H1 (cell line): Measurements from ENCODE around the gene TSSK6.

Experiments
- EP300 ChIP-seq, 2 experiments: IDR thresholded peaks; 1 replicate in 1 of 2; 2 replicates in 1 of 2; pipeline ENCODE4 v1.6.1; 2011 to 2012; ENCODE audit warnings: low read depth in 2 of 2, low read length in 2 of 2, mild to moderate bottlenecking in 2 of 2, borderline replicate concordance in 1 of 2, inconsistent platforms in 1 of 2, moderate library complexity in 1 of 2
- EZH2 ChIP-seq: fragments of 200-600 bp; sonication (generic); IDR thresholded peaks from 2 replicates; pipeline ENCODE4 v1.7.1; 2012; ENCODE audit warnings: low read depth, mild to moderate bottlenecking, moderate library complexity, low read length, inconsistent platforms; ENCODE audit not compliant: severe bottlenecking
- TF ChIP-seq, protein P1 (sequence below), 3 experiments: IDR thresholded peaks; 1 replicate in 2 of 3; 2 replicates in 1 of 3; pipeline versions ENCODE4 v1.5.1 to v1.6.1; 2011; ENCODE audit warnings: low read length in 3 of 3, mild to moderate bottlenecking in 3 of 3, inconsistent platforms in 2 of 3, low read depth in 1 of 3, moderate library complexity in 1 of 3; ENCODE audit not compliant: insufficient read depth in 1 of 3; ENCODE audit errors: control extremely low read depth in 1 of 3

DNA sequence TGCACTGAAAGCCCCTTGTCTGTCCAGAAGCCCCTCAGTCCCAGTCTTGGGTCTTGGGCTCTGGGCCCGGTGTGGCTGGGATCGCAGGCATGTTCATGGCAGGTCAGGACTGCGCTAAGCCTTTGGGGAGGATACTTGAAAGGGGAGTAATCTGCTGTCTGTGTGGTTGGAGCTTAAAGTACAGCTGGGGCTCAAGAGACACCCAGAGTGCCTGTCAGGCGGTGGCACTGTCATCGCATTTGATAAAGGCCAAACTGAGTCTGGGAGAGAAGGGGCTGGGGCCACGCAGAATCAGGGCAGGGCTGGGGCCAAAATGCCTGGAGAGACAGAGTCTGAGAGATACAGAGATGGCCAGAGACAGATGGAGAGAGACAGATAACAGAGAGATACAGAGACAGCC, 18.5 kb upstream of the TSSK6 start:
- TF ChIP-seq, protein P1, sequence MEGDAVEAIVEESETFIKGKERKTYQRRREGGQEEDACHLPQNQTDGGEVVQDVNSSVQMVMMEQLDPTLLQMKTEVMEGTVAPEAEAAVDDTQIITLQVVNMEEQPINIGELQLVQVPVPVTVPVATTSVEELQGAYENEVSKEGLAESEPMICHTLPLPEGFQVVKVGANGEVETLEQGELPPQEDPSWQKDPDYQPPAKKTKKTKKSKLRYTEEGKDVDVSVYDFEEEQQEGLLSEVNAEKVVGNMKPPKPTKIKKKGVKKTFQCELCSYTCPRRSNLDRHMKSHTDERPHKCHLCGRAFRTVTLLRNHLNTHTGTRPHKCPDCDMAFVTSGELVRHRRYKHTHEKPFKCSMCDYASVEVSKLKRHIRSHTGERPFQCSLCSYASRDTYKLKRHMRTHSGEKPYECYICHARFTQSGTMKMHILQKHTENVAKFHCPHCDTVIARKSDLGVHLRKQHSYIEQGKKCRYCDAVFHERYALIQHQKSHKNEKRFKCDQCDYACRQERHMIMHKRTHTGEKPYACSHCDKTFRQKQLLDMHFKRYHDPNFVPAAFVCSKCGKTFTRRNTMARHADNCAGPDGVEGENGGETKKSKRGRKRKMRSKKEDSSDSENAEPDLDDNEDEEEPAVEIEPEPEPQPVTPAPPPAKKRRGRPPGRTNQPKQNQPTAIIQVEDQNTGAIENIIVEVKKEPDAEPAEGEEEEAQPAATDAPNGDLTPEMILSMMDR (IDR thresholded peaks at IDR 0.05; ENCODE audit: control extremely low read depth in 1 of 3, insufficient read depth in 1 of 3, low read depth in 1 of 3, low read length in 3 of 3): no peak
- no peak for TF ChIP-seq EZH2
- no peak for TF ChIP-seq EP300 (IDR thresholded peaks at IDR 0.05; ENCODE audit: borderline replicate concordance in 1 of 2, low read depth in 2 of 2, low read length in 2 of 2)
